ENCODE measurements around the gene SLC2A6.

SLC2A6 gene

DNA sequence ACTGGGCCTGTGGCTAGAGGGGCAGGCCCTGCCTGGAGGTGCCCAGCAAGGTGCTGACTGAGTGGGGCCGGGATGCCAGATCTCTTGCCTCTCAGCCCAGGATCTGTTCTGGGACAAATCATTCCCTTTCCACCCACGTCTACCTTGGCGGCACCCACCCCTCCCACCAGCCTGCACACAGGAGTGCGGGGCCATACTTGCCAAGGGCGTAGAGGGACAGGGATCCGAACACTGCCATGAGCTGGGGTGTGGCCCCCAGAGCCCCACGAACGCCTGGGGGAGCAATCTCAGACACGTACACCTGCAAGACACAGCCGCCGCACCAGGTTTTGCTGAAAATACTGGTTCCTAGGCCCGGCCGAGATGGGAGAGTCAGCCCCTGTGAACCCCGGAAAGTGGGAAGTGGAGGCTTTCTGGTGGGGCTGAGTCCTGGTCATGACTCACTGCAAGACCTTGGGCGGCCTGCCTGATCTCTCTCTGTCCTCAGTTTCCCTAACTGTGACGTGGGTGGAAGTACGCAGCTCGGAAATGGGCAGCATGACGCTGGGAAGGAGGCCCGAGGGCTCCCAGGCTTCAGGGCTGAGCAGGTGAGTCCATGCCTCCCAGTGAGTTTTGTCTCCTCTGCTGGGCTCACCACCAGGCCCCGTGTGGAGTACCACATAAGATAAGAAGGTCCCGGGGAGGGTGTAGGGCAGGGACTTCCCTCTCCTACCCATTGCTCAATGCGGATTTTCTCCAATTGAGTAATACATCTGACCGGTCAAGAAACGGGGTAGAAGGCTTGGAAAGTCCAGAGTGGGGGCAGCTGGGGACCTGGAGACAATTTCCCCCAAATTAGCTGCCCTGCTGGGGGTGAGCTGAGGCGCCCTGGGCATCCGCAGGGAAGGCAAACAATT is 2.6 kb downstream of the SLC2A6 start:
- no peak for DNase-seq

DNA sequence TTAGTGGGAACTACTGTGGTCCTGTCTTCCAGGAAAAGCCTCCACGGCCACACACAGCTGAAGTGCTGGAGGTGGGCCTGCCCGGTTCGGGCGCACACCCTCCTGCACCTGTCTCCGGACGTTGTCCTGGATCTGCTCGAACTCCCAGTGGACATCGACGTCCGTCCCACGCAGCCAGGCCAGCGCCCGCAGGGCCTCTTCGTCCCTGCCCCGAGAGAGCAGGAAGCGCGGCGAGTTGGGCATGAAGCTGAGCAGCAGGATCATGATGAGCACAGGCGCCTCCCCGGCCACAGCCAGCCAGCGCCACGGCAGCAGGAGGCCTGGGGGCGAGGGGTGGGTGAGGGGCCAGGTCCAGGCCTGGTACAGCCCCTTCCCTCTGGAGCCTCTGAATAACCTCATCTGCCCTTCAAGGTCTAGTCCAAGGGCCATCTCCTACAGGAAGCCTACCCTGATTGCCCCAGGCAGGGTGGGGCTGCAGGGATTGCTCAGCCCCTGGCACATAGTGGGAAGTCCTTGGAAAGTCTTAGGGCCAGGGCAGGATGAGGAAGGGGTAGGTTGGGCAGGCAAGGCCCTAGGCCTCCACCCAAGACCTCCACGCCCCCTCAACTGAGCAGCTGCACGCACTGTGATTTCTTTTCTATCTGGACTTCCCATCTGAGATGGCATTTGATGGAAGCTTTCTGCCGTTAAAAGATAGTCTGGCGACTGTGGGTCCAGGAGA is 3.4 kb downstream of the SLC2A6 start:
- no peak for DNase-seq

DNA sequence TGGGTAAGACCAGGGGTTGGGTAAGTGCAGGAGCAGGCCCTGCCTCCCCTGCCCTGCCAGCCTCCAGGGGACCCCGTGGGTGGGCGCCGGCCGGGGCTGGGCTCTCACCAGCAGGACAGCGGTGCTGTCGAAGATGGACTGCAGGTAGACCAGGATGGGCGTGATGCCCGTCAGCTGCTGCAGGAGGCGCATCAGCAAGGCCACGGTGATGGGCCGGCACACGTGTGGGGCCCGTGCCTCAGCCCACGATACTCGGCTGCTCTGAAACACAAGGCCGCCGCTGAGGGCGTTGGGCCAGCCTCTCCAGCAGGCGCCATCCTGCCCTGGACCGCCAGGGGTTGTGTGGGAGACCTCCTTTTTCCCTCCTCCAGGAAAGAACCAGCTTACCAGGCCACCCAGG is 4.0 kb downstream of the SLC2A6 start:
- DNase-seq, result no peak

DNA sequence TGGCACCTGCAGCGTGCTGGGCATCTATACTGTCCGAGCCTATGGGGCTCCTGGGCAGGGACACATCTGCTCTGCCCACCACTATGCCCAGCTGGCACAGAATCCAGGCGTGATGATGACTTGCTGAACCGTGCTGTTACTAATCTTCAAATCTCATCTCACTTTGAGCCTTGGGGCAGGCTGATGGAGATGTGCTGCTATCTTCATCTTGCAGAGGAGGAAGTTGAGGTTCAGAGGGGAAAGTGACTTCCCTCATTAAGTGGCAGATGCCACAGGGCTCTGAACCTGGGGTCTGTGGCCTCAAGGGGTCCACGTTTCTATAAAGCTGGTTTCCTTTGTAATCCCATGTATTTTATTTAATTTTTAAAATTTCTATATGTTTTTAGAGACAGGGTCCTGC is 4.7 kb downstream of the SLC2A6 start:
- DNase-seq, result no peak

DNA sequence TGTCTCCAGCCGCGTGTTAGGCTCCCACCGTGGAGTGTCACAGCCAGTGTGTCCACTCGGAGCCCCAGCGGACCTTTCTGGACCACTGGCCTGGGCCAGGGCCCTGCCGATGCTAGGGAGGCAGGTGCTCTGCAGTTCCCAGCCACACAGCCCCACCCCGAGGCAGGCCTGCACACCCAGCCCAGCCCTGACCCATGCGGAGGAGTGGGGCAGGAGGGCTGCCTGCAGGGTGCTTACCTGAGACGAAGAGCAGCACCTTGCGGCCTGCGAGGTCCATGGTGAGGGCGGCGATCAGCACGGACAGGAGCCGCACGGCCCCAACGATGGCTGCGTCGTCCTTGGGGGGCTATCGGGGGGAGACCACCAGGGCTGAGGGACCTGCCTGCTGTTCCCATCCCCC is 5.2 kb downstream of the SLC2A6 start:
- DNase-seq, result no peak

DNA sequence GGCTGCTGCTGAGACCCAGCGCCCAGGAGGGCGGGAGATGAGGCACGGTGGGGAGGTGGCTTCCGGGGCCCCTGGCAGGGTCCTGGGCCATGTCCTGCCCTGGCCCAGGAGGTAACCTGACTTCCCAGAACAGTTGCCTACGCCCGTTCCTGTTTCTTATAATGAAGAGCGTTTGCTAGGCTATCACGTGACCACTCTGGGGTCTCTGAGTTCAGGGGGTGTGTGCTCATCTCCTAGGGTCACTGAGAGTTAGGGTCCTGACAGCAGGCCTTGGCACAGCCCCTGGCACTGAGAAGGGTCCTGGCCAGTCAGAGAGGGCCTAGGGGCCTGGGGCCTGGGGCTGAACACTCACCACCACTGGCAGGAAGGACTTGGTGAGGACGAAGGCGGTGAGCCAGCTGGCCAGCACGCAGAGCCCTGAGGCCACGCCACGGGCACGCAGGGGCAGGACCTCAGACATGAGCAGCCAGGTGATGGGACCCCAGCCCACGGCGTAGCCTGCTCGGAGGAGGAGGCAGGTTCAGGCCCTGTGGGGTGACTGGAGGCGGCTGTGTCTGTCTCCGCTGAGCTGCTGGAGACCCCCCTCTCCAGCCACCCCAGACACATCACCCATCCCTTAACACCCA is 6.0 kb downstream of the SLC2A6 start:
- DNase-seq, result no peak

DNA sequence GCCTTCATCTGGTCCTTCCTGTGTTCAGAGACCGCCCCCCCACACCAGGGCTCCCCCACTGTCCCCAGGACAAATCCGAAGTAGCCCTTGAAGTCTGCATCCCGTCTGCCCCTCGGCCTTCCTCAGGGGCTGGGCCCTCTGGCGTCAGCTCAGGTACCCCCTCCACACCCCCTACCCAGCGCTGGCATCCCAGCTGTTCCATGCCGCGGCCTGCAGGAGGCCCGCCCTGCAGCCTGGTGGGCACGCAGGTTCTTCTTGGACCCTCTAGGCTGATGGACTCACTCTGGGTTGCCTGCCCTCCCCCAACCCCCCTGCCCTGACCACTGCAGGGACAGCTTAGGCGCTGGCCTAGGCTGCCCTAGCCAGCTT is 6.6 kb downstream of the SLC2A6 start:
- DNase-seq, result no peak

DNA sequence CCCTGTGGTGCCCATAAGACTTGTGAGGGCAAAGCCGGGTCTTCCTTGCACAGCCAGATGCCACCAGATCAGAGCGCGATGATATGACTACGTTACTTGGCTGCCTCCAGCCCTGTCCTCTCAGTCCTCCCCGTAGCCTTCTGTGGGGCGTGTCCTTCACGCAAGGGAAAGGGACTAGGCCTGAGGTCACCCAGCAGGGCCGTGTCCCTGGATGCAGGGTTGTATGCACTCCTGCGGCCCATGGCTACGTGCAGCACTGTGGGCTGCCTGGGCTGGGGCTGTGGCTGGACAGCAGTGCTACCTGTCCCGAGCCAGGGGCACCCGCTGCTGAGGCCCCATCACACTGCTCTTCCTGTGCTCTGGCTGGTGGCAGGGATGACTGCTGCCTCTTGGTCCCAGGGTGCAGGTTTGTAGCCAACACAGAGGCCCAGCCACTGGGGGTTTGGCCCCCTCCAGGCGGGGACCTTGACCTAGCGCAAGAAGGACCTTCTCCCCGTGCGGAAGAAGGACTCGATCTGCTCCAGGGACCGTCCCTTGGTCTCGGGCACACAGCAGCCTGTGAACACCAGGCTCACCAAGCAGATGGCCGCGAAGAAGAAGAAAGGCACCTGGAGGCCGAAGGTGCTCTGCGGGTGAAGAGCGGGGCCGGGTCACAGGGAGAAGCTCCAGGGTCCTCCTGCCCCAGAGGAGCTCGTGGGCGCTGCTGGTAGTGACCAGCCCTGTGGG is 7.2 kb downstream of the SLC2A6 start:
- DNase-seq, result no peak

DNA sequence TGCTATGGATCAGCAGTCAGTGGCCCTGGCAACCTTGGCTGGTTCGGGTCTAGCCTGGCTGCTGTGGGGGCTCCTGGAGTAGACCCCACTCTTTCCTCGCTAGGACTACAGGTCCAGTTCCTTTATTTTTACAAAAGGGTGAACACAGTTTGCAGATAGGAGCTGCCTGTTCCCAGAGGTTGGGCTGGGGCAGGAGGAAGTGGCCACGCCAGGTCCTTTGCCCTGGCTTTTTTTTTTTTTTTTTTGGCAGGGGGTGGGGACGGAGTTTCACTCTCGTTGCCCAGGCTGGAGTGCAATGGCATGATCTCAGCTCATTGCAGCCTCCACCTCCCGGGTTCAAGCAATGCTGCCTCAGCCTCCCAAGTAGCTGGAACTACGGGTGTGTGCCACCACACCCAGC is 7.9 kb downstream of the SLC2A6 start:
- no peak for DNase-seq

DNA sequence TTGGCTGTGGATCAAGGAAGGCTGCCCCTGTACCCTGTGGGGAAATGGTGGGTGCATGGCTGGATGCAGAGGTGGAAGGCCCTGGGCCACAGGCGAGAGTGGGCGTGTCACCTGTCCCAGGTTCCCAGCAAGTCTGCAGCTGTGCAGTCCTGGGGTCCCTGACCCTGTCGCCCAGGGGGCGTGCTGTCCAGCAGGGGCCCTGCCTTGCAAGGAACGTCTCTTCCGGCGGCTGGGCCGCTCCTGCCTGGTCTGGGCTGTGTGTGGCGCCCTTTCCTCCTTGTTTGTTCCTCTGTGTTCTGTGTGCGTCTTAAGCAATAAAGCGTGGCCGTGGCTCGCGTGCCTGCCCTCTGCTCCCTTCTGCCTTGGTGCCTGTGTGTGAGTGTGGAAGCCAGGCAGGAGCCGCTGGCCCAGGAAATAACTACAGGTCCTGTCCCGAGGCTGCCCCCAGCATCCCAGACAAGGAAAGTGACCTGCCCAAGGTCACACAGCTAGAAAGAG is 8.4 kb downstream of the SLC2A6 start:
- no peak for DNase-seq

DNA sequence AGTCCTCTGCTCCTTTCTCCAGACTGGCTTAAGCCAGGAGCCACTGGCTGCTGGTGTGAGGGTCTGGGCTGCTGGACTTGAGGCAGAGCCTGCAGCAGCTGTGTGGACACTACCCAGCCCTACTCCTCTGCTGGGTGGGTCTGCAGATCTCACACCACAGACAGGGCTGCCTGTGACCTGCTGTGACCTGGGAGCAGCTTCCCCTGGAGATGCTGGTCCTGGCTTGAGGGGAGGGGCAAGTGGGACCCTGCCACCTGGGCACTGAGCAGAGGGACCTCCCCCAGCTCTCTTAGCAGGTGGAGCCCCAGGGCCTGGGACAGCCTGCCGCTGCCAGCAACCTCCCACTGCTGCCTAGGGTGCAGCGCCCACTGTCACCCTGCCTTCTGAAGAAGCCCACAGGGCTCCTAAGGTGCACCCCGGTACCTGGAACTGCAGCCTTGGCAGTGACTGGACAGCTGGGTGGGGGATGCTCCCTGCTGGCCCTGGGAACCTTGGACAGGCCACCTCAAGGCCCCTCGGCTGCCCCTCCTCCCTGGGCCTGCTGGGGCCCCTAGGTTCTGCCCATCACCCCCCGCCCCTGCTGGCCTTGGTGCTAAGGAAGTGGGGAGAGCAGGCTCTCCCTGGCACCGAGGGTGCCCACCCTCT is 10.0 kb downstream of the SLC2A6 start:
- no peak for DNase-seq

DNA sequence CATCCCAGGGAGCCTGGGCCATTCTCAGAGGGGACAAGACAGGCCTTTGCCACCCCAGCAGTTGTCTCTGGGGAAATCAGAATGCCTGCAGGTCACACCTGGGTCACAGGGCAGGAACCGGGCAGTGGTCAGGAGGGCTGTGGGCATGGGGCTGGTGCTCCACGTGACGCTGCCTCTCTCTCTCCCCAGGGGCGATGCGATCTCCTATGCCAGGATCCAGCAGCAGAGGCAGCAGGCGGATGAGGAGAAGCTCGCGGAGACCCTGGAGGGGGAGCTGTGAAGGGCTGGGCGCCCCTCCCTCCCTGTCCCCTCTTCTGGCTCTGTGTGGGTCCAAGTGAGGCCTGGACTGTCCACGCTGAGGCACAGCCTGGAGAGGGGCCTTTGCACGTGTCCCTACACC is 10.5 kb downstream of the SLC2A6 start:
- DNase-seq, result no peak

DNA sequence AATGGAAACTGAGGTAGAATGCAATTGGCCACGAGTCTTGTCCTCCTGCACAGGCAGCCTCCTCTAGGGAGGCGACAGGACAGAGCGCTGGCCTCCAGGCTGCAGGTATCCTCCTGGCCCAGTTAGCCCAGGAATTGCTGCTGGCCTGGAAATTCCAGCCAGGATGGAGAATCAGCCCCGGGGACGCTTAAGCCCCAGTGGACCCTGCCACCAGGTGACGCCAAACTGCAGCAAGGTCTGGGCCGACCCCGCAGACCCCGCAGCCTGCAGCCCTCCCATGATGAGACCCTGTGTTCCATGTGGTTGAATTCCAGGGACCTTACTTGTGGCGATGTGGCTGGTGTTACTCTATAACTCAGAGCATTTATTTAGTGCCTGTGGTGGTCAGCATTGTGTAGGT is 11.8 kb downstream of the SLC2A6 start:
- DNase-seq, result no peak

DNA sequence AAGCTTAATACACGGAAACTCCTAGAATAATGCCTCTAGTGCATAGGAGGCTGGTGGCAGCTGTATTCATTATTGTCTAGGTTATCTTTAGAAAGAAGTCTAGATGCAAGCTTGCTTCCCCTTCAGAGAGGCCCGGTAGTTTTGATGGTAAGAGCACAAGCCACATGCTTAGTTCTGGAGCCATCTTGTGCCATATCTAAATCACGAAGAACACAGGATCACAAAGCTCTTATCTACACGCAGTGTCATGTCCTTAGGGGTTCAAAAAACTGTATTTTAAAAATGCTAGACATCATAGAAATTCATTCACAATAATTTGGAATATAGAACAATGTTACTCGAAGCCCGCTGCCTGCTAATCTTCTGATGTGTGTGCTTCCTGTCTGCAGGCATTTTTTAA is 12.9 kb downstream of the SLC2A6 start:
- DNase-seq, result no peak

DNA sequence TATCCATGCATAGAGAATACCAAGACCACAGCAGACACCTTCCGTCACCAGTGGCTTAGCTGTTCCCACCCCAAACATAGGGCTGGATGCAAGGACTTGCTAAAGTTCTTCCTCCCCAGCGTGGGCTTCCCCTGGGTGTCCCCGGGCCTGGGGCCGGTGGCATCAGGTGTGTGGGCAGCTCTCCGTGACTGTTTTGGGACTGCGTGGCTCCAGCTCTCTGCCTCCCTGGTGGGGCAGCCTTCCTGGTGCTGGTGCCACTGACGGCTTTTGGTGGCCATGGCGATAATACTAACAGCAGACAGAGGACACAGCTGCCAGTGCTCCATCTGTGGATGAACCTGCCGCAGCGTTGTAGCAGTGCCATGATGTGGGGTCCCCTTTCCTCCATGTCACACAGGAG is 14.3 kb downstream of the SLC2A6 start:
- DNase-seq, result no peak

DNA sequence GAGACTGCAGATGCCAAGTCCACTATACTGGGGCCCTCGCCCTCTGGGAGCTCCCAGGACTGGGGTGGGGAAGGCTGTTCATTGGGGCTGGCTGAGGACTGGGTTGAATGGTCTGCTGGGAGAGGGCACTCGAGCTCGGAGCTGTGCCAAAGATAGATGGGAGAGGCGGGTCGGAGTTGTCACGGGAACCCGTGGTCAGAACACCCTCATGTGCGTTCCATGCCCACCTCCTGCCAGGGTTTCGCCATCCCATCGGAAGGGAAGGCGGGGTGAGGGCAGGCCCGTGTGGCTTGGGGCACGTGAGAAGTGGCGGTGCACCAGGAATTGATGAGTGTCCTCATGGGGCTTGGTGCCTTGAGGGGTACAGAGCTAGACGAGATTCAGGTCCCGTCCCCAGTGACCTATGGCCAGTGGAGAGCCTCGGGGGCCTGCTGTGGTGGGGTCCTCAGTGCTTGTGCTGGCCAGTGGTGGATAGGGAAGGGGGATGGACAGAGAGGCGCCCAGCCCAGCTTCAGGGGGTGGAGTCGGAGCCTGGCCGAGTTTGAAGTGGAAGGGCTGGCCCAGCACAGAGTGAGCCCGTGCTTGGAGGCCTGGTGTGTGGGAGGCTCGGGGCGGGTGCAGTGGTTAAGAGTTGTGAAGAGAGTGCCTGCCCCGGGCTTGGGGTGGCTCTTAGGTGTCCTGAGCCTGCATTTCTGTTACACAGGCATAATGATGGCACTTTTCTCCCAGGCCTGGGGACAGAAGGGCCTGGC is 14.9 kb downstream of the SLC2A6 start:
- DNase-seq, result no peak

DNA sequence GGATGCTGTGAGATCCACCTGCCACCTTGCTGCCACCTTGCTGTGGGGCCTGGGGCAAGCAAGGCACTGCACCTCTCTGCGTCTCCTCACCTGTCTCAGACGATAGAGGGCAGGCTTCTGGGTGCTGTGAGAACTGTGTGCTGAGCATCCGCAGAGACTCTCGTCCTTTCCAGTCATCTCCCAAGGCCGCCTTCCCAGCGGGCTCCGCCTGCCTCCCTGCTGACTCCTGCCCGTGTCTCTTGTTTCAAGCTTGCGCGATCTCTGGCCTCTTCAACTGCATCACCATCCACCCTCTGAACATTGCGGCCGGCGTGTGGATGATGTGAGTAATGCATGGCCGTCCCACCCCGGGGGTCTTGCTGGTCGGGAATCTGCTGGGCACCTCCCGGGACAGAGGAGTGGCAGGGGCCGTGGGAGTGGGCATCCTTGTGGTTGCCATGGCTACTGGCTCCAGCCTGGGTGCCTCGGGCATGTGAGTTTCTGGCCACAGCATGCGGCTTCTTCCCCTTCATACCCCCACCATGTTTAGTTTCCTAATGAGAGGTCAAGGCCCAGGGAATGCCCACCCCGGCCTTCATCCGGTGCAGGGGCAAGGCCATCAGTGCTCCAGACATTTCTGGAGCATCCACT is 15.6 kb downstream of the SLC2A6 start:
- no peak for DNase-seq

DNA sequence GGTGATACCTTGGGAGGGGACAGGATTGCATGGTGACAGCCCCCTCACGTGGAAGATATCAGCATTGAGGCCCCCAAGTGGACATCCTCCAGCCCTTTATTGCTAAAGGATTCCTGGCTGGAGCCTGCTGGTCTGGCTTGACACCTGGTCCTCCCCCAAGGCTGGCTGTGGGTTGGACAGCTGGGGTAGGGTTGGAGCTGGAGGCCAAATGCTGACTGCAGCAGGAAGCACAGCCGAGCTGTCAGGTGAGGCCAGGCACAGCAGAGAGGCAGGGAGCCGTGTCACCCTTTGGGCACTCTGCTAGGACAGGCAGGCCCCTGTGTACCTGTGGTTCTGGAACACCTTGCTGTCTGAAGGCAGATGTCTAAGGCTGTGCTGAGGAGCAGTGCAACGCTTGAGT is 16.9 kb downstream of the SLC2A6 start:
- no peak for DNase-seq

DNA sequence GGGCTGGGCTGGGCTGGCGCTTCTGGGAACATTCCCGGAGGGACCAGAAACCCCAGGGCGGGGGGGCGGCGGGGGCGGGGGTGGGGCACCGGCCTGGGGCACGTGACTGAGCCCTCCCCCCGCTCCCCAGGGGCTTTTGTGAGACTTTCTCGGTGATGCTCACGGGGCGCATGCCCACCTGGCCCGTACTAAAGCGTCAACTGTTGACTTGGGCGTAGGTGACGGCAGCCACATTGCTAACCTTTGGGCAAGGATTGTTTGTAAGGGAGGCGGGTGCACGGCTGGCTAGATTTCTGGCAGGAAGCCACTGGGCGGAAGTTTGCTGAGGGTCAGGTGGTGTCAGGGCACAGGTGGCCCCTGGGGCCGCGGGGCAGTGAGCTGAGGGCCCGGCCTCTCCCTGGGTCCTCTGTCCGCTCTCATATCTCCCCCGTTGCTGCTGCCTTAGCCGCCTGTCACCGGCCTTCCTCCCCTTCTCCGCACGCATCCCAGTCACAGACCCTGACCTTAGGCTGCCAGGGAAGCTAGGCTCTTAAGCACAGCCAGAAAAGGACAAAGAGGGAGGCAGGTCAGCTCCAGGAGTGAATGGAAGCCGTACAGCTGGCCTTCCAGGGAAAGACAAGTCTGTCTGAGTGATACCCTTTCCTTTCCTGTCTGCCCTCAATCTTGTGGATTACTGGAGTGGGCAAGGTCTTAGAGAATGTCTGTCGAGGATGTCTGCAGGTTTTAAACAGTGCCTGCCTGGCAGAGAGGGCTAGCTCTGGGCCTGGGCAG is 18.3 kb downstream of the SLC2A6 start:
- DNase-seq, result no peak

Measured in activated T-cell treated with anti-CD3 and anti-CD28 coated beads, Interleukin-2, amount 50 U/mL, for 1 hour (primary cell).